HG03103 (cell line): ENCODE measurements around the gene VPS51.

Source experiments
- ATAC-seq: cut with Tn5 transposase; IDR thresholded peaks from one replicate; pipeline ENCODE4 v1.9.1; 2021; ENCODE audit warnings: low read depth; ENCODE audit not compliant: unreplicated experiment

The VPS51 gene

DNA sequence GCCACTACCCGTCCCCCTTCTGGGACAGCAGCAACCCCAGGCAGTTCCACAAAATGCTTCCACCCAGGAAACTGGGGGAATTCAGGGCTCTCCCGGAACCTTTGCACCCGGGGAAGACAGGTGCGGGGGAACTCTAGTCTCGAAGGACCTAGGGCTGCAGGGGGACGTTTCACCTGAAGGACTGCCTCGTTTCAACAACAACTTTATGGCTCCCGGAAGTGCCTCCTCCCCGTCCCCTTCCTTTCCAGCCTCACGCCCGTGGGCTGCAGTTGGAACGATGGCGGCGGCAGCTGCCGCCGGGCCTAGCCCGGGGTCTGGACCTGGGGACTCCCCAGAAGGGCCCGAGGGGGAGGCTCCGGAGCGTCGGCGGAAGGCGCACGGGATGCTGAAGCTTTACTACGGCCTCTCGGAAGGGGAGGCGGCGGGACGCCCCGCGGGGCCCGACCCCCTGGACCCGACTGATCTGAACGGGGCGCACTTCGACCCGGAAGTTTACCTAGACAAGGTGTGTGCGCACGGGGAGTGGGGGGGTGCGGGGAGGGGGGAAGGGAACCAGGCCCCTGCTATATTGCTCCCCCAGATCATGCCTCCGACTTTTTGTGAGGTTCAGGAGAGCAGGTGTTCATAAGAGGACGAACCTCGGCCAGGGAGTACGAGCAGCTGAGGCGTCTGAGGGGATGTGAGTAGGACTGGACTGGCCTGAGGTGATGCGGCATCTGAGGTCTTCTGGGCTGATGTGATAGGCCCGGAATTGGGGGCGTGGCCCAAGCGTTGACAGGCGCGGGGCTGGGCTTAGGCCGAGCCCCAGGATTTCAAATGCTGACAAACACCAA, at the start of gene VPS51:
TSS of gene VPS51 (plus strand) at position 241 of the 833 bp plus-strand sequence. CDS start at position 278, 37 bp downstream.
- peak; percentile 66 for ATAC-seq

DNA sequence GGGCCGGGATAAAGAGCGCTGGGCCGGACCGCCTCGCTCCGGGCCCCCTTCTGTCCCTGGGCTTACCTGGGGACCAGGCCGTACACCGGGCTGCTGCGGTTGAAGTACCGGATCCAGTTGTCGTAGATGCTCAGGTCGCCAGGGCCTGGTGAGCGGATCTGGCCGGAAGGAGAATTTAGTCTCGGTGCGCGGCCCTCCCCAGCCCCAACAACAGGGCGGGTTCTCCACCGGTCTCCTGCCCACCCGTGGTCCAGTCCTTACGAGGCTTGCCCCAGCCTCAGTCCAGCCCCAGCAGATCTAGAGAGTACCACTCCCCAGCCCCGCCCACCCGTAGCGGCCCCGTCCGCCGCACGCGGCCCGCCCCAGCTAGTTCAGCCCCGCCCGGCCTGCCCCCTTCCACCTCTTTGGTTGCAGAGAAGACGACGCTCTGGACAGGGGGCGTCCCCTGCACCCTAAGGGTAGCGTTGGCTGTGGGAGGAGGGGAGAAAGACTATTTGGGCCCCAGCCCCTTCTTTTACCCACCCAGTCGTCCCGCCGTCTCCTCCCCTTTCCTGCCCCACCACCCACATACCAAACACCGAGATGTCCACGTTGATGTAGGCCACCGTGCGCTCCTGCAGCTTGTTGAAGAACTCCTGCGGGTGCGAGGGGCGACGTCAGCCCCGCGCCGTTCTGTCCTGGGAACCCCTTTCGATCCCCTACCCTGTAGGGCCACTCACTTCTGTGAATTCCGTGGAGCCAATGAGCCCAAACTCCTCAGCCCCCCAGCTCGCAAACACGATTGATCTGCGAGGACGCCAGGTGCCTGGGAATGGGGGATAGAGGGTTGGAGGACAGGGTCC, 48.2 kb upstream of the VPS51 start:
- ATAC-seq: no peak

DNA sequence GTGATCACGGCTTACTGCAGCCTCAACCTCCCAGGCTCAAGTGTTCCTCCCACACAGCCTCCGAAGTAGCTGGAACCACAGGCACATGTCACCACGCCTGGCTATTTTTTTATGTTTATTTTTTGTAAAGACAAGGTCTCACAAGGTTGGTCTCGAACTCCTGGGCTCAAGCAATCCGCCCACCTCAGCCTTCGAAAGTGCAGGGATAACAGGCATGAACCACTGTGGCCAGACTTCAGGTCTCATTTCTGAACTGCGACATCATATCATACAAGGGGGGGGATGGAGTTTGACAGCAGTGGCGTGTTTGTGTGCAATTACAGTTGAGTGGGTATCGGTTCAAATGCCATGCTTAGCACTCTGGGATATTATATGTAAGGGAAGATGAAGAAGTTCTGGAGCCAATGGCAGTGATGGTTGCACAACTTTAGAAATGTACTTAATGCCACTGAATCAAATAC, 44.6 kb upstream of the VPS51 start:
- ATAC-seq: no peak

DNA sequence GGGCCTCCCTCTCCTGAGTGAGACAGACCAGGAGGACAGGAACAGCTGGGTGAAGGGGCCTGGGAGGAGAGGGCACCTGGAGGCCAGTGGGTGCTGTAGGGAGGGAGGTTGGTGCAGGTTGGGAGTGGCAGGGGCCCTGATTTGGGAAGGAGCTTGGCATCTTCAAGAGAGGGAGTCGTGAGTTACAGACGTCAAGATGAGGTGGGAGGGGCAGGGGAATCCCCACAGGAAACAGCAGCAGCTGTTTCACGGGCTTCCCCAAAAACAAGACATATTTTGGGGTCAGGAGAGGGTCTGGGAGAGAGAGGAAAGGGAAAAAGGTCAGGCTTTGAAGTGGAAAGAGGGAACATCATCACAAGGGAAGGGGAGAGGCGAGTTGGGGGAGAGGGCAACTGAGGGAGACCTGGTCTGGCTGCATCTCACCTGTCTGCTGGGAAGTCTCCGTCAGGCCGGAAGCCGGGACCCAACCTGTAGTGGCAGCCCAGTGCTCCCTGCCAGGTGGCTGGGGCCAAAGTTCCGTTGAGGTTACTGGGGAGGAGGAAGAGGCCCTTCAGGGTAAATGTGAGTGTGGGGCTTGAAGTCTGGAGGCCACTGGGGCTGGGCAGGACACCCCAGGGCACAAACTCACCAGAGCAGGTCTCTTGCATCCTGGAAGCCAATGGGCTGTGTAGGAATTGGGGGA, 42.0 kb upstream of the VPS51 start:
- ATAC-seq: no peak

DNA sequence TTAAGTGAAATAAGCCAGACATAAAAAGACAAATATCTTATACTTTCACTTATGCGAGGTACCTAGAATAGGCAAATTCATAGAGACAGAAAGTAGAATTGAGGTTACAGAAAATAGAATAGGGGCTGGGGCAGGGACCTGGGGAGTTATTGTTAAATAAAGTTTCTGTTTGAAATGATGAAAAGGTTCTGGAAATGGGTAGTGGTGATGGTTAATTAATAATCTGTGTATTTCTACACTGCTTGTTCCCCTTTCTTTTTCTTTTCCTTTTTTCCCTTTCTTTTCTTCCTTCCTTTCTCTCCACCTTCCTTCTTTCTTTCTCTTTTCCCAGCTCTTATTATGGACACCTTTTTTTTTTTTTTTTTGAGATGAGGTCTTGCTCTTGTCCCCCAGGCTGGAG, 40.5 kb upstream of the VPS51 start:
- ATAC-seq: no peak

DNA sequence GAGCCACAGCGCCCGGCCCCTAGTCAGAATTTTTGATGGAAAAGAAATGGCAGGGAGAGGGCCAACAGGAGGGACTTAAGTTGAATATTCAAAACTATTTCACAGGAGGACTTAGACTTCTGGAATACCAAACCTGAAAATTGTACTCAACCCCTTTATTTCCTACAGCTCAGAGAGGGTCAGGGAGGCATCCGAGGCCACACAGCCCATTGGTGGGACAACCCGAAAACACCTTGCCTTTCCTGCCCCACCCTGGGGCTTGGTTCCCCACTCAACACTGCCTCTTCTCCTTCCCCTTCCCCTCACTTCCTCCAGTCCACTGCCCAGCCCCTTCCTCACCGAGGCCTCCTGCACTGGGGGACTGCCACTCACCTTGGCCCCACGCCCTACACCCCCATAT, 39.0 kb upstream of the VPS51 start:
- no peak for ATAC-seq

DNA sequence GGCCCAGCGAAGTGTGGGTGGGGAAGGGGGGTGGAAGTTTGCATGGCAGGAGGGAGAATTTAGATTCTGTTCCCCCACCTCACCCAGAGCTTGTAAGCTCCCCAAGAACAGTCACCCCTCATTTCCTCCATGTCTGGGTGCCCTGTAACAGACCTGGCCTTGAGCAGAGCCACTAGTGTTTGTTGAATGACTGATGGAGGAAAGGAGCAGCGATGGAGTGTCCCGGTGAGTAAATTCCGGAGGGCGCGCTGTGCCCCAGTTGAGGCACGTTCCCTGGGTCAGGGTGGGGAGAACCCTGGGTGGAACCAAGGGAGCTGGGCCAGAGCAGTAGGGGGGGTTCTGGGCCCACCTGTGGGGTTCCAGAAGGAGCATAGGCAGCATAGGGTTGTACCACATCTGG, 38.5 kb upstream of the VPS51 start:
- ATAC-seq: no peak

DNA sequence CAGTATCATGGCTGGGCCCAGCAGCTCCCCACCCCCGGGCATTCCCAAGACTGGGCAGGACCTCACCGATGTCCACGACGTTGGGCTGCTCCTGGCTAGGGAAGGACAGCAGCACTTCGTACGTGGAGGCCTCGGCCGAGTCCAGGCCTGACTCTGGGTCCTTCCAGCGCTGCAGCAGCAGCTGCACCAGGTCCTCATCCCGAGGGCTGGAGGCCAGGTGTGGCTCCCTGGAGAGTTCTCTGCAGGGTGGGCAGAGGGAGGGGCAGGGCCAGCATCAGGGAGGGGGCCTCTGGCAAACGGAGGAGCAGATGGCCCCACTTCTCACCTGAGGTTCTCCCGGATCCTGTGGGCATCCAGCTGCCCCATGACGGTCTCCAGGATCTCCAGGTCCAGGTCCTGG, 38.0 kb upstream of the VPS51 start:
- no peak for ATAC-seq

DNA sequence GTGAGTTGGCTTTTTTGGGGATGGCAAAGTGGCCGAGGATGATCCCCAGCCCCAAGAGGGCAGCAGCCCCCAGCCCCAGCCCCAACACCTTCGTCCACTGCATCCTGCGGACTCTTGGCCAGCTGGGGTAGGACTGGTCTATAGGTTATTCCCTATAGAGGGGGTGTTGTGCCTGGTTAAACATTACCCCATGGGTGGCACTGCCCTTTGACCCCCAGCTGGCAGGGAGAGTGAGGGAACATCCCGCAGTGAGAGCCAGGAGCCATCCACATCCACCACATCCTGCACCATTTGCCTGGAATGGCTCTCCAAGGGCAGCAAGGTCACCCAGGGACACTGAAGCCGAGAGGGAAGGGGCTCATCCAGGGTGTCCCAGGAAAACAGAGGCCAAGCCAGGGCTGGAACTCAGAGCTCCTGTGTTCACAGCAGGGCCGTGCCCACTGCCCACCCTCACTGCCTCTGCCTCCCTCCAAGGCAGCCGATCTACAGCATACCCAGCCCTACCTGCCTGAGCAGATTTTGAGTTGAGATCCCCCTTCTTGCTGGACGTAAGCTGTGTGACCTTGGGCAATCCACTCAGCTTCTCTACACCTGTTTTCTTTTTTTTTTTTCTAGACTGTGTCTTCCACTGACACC, 37.5 kb upstream of the VPS51 start, which contains the start of gene NAALADL1:
TSS of gene NAALADL1 (minus strand) at position 135 of the 636 bp plus-strand sequence. CDS start at position 103, 32 bp downstream.
- ATAC-seq: no peak

DNA sequence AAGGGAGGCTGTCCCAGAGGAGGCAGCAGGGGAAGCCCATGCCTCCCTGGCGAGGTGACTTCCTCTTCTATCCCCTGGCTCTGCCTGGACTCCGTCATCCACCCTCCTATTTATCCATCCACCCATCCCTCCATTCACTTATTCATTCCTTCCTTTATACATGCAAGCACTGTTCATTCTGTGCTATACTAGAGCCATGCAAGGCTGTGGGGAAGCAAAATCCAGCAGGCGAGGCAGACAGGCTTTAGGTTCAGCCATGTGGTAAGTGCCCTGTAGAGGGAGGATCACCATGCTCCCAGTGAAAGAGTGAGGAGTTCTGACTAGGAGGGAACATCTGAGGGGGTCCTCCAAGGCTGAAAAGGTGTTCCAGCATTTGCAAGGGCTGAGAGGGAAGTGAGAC, 36.5 kb upstream of the VPS51 start:
- no peak for ATAC-seq

DNA sequence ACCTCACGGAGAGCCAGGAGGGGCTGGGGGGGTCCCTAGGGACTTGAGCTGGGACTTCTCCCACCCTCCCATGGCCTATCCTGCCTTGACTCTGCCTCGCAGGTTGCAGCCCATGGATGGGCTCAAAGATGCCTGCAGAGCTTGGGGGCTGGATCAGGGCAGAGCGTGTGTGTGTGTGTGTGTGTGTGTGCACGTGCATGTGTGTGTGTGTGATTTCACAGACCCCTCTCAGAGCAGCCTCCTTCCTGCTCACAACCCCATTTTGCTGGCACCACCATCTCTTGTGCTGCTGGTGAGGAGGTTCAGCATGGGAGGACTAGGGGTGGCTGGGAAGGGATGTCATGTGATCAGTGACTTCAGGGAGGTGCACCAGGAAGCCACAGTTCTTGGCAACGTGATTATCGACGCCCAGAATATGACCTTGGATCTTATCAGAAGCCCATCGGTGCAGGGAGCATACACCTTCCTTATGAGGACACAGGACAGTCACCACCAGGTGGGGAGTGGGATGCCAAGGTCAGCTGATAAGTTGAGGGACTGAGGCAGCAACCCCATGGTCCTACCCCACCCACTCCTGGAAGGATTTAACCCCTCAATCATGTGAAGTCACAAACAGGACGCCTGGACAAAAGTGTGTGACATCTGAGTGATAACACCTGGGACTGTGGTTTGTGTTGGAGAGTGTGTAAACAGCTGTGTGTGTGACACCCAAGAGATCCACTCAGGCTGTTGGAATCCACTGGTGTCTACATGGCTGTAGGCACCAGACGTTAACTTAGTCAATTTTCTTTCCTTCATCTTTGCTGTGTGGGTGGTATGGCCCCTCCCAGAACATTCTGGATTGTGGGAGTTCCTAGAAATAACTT, 35.8 kb upstream of the VPS51 start:
- ATAC-seq: no peak

DNA sequence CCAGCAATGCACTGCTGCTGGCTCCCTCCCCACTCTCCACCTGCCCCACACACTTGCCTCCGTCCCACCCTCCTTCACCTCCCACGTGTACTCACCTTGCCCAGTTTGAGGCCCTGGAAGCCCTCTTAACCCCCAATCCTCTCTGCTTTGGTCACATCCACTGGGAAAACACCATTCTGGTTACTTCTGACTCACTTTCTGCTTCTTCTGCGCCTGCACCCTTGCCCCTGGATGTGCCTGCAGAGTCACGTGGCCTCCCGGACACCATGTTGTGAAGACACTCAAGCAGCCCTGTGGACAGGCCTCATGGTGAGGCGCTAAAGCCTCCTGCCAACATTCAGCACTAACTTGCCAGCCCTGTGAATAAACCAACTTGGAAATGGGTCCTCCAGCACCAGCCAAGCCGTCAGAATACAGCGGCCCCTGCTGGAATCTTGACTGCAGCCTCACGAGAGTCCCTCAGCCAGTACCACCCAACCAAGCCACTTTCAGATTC, 35.1 kb upstream of the VPS51 start:
- ATAC-seq: no peak

DNA sequence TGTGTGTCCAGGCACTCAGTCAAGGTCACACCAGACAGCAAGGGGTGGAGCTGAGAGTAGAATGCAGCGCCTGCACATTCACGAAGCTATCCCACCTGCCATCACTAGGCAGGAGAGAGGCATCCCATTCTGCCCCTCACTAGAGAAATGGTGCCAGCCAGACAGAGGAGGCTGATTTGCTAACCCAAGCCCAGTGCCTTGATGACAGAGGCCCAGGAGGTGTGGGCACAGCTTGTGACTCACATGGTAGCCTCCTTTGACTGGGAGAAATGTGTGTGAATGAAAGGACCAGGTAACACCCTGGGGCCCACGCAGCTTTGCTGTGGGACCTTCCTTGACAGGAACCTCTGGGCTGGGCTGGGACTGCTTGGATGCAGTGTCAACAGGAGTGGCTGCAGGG, 32.5 kb upstream of the VPS51 start:
- ATAC-seq: no peak

DNA sequence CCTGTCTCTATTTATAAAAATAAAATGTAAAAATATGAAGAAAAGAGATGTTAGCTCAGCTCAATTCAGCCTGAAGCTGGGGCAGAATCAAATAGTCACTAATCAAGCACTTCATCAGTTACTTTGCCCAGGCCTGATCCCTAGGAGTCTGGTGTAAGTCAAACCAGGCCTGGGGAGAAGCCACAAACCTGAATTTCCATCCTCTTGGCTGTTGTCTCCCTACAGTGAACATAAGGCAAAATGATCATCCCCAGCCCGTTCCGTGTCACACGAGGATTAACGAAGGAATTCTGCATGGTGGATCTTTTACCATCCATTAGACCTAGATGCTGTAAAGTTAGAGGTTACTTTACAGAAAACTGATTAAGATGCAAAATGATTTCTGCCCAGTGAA, 31.2 kb upstream of the VPS51 start:
- ATAC-seq: no peak

DNA sequence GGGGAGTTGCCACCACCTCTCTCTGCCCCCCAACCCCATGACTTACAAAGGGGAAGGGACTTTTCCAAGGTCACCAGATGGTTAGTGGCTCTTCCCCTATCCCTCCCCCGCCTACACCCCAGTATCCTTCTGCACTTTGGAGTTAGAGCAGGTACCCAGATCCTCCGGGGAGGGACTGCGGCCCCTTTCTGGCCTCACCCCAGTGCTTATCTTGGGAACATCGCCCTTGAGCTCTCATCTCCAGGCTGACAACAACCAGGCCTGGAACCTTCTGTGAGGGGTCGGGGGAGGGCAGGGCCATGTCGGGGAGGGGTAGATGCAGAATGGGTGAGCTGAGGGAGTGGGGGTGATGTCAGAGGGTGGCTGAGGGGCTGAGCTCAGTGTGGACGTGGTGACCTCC, 30.2 kb upstream of the VPS51 start:
- ATAC-seq: no peak

DNA sequence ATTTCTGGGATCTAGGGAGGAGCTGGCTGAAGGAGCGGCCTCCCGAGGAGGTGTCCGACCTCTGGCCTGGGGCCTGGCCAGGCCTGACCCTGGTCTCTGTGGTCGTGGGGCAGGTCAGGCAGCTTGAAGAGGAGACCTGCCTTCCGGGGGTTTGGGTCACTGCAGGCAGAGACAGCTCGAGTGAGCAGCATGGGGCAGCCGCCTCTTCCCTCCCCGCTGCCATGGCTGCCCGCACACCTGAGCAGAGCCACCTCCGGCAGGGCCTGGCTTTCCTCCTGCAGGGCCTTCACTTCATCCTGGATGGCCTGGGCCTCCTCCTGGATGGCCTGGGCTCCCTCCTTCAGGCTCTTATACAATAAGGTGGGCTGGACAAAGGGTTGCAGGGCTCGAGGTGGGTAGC, 29.7 kb upstream of the VPS51 start:
- no peak for ATAC-seq

DNA sequence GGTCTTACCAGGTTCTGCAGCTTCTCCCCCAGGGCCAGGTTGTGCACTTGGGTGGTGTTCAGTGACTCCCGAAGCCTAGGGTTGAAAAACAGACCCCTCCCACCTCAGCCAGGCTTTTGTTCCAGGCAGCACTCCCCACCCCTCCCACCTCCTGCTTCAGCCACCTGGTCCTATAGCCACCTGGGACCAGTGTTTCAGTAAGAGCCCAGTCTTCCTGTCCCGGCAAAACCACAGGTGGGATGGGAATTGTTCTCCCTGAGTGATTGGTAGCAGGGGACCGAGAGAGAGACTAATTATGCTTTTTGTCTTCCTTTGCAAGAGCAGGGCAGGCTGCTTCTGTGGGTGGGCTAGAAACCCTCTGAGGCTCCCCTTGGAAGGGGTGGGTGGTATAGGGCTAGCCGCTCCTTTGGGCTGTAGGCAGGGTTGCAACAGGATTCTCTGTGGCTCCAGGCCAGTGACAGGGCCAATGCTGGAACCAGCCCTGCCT, 29.2 kb upstream of the VPS51 start:
- no peak for ATAC-seq

DNA sequence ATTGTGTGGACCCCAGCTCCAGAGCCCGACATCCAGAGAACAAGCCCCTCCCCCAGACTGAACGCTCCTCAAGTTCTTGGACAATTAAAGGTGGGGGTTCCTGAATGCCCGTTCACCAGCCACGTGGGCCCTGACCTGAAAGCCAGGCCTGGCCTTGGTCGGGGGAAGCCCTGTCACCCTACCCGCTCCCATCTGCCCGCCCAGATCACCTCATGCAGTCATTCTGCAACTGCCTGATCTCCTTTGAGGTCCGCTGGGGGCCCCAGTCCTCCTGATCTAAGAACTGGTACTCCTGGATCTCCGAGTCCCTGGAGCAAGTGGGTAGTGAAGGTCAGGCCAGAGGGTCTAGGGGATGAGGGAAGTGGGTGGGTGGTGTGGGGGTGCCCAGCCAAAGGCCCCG, 28.6 kb upstream of the VPS51 start:
- no peak for ATAC-seq

DNA sequence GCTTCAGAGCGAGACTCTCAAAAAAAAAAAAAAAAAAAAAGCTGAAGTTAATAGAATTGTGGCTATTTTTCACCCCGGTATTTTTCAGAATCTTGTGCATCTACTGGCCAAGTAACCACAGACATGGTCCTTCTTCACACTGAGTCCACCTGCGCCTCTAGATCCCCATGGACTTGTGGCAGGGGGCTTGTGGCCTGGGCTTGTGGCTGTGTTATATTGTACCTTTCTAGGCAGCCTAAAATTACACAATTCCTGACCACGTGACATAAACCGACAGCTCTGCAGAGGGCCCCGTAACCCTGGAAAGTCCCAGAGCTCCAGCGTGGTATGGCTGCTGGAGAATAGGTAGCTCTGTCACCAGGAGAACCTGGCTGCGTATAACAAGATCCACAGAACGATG, 26.8 kb upstream of the VPS51 start:
- no peak for ATAC-seq
